ENCODE results near the gene GPANK1.

The GPANK1 gene

DNA sequence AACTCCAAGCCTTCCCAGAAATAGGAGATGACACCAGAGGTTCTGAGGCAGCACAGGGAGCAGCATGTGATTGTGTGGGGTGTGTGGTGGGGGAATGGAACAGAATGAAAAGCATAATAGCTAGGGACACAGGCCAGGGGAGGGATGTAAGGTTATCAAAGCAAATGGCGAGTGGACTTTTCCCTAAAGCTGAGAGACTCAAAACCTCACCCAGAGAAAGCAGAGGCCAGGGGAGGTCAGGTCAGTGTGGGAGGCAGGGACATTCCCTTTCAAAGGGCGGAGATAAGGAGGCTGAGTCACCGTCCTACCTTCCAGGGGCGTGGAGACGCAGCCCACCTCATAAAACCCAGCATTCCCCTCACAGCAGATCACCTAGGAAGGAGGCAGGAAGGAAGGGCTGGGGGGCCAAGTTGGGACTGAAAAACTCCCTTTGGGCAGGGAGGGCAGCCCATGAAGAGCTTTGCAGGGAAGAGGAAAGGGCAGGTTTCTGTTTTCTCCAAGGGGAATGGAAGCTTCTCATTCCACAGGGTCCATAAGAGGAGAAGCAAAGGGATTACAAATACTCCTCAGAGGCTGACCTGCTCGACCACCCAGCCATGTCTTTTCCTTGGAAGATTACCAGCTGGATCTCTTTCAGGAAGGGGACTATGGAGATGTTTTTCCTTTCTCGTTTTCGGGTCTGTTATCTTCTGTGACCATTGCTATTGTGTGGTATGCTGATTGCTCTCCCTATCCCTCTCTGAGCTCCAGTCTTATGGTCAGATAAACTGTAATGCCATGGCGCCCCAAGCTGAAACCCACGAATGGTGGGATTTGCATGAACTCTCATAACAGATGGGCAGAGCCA, 25.7 kb upstream of the GPANK1 start:
- no peak for DNase-seq

GRCh38 chr6:31689249-31690110, 24.7 kb upstream of the GPANK1 start:
- DNase-seq = no peak

- DNase-seq = no peak
Measured at GRCh38 chr6:31687860-31688693, 23.3 kb upstream of the GPANK1 start.

DNA sequence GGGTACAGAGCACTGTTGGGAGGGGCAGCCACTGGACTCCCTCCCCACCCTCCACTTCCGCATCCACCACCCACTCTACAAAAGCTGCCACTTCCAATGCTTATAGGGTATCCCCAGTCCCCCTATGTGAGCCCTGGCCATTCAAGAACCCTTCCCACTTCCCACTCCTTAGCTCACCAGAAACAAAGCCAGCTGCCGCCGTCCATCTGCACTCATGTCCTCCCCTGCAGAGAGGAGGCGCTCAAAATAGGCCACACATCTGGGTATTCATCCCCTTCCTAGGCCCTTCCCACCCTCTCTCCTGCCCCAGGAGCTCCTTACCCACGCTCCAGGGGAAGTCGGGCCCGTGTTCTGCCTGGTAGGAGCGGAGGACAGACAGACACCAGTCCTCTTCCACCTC, 22.5 kb upstream of the GPANK1 start:
- DNase-seq = no peak

- no peak for DNase-seq
Measured at GRCh38 chr6:31686483-31686882, 21.7 kb upstream of the GPANK1 start.

GRCh38 chr6:31683591-31683990, 18.8 kb upstream of the GPANK1 start:
- no peak for DNase-seq

DNA sequence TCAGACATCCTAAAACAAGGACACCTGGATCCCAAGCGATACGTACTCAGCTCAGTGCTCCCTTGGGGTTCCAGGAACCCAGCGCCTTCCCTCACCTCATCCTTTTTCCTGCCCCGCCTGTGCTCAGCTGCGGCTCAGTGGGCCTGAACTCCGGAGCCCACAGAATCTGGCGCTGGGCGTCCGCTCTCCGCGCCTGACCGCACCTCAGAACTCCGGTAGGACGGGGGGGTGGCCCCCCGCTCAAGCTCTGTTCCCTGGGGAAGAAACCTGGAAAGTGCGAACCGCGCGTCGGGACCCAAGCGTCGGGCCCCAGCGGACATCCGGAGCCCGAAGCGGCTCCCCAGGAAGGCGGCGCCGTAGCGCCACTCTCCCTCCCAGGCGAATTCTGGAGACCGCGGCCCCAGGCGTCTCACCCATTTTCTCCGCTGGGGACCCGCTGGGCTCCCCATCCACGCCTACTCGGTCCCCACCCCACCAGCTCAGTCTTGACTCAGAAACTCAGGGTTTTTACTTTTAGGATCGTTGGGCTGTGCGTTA, 16.4 kb upstream of the GPANK1 start:
- no peak for DNase-seq

- peak; percentile 88 for DNase-seq
Measured at GRCh38 chr6:31680226-31681134, 15.7 kb upstream of the GPANK1 start, which contains the start of gene LY6G5C. Gene LY6G5C (minus strand): TSS chr6:31681067. CDS start chr6:31680373, 694 bp downstream.

GRCh38 chr6:31677955-31678354, 13.2 kb upstream of the GPANK1 start:
- no peak for DNase-seq

DNA sequence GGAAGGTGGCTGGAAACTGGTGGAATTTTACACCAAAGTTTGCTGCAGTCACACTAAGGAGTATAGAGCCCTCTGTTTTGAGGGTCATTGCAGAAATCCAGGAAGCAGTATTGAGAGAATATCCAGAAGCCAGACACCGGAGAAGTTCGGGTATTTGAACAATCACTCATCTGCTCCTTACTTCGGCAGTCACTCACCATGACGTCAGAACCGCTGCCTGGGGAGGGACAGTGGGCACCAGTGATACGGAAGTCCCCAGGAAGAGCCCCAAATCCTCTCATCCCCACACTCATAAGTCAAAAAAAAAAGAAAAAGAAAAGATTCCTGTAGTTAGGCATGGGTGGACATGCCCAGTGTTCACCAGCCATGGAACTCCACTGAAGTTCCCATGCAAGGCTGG, 12.1 kb upstream of the GPANK1 start:
- no peak for DNase-seq

- DNase-seq = no peak
Measured at GRCh38 chr6:31676322-31676903, 11.6 kb upstream of the GPANK1 start.

- no peak for DNase-seq
Measured at GRCh38 chr6:31669676-31670075, 4.9 kb upstream of the GPANK1 start, which contains the start of gene LY6G5B. Gene LY6G5B (plus strand): TSS chr6:31669976. CDS start chr6:31670951, 975 bp downstream.

GRCh38 chr6:31666337-31666965, 1.7 kb upstream of the GPANK1 start:
- DNase-seq = no peak

GRCh38 chr6:31665501-31666336, 922 bp upstream of the GPANK1 start, which contains the start of gene CSNK2B:
Gene CSNK2B (plus strand): TSS chr6:31666080. CDS start chr6:31666832, 752 bp downstream.
- peak; percentile 99 for DNase-seq

DNA sequence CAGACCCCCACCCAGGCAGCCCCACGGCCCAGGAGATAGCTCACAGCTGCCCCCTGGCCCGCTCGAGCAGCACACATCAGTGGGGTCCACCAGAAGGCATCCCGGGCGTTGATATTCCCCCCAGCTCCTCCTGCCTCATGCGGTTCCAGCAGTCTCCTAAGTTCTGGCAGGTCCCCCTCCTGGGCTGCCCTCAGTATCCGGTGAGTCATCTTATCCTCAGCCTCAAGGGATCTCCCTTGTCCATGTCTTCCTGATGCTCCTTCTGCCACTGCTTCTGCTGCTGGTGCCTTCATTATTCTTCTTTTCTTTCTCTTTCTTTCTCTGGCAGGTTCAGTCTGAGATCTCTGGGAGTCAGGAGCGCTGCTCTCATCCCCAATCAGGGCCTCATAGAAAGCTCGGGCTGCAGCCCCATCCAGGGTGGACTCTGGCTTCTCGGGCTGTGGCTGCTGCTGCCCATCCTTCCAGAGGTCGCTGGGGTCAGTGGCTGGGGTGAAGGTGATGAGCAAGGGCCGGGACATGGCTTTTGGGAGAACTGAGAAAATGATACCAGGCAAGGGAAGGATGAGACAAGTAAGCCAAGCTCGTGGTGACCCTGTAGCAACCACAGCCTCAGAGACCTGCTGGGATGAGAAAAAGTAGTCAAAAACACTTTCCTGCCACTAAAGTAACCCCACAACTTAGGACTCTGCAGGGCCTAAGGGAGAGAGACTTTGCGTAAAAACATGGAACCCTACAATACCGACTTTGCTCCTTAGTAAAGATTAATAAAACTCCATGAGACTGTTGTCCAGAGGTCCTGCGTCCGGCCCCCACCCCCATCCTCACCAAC, 622 bp downstream of the GPANK1 start:
- DNase-seq = peak; percentile 61

- DNase-seq = no peak
Measured at GRCh38 chr6:31663126-31663960, 1.5 kb downstream of the GPANK1 start.

- no peak for DNase-seq
Measured at GRCh38 chr6:31662124-31662723, 2.6 kb downstream of the GPANK1 start.
